ENCODE data around the gene TNP2.

The TNP2 gene

DNA sequence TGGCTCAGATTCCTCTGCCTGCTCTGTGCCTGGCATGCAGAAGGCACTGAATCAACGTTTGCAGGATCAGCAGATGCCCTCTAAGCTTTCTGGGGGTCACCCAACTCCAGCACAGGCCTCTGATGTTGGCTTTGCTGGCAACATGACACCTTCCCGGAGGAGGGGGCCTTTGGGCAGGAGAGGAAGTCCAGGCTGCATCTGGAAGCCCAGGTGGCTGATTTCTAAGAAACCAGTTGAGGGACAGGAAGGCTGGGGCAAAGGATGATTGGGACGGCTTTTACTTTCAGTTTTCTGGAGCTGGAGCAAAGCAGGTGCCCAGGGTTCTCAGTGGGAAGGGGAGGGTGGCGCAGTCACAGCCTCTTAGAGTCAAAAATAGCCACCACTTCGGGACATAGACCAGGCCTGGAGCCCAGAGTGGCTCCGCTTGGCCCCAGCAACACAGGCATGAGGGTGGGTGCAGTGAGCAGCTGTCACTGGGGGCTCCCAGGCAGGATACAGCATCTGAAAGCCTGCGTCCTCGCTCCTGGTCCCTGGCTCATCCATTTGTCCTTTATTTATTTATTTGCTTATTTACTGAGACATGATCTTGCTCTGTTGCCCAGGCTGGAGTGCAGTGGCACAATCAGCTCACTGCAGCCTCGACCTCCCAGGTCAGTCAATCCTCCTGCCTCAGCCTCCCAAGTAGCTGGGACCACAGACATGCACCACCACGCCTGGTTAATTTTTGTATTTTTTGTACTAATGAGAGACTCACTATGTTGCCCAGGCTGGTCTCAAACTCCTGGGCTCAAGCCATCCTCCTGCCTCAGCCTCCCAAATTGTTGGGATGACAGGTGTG, 28.3 kb downstream of the TNP2 start:
- DNase-seq (ENCODE audit: low read depth, low spot score), result no peak

DNA sequence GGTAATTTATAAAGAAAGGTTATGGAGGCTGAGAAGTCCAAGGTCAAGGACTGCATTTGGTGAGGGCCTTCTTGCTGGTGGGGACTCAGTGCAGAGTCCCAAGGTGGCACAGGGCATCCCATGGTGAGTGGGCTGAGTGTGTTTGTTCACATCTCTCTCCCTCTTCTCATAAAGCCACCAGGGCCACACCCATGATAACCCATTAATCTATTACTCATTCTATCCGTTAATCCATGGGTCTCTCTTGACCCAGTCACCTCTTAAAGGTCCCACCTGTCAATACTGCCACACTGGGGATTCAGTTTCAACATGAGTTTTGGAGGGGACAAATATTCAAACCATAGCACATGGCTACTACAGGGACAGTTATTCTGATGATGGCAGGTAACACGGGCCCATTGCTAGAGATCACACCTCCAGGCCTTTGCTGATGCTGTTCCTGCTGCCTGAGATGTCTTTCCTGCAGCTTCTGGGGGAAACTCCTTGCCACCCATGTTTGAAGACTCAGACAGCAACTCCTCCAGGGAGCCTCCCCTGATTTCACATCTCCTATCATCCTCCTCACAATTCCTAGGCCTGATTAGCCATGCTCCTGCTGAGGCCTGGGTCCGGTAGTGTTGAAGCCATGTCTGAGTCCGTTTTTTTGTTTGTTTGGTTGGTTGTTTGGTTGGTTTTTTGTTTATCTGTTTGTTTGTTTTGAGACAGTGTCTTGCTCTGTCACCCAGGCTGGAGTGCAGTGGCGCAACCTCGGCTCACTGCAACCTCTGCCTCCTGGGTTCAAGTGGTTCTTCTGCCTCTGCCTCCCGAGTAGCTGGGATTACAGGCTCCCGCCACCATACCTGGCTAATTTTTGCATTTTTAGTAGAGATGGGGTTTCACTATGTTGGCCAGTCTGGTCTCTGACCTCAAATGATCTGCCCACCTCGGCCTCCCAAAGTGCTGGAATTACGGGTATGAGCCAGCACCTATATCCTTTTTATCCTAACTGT, 29.2 kb downstream of the TNP2 start:
- DNase-seq (ENCODE audit: low read depth, low spot score), result no peak

DNA sequence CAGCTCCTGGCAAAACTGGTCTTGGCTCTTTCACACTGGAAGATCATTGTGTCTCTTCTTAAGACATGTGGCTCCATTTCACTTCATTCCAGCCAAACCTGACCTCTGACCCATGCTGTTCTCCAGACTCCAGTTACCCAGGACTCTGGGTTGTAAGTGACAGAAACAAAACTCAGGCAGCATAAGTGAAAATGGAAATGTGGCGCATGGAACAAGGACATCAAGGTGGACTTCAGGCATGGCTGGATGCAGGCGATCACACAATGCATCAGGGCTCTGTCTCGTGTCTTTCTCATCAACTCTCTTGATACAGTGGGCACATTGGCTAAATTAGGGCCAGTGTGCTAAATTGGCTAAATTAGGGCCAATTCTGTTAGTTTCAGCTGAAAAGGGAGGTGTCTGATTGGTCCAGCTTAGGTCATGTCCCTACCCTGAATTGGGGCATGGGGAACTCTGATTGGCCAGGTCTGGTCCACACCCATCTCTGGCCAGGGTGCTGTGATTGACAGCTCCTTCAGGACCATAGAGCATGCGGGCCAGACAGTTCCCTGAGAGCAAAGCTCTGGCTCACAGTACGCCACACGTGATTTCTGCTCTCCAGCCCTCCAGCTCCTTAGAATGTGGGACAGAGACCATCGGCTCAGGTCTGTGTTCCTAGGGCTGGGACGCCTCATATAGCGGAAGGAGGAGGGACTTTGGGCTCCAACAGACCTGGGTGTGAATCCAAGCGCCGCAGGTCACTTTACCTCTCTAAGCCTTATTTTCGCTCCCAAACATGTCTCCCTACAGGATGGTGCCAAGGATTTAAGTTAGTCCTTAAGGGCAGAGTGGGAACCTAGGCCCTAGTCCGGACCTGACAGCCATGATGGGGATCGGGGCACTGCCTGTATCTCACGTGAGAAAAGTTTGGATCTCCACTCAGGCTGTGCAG, 30.6 kb downstream of the TNP2 start:
- DNase-seq (ENCODE audit: low read depth, low spot score), result no peak

DNA sequence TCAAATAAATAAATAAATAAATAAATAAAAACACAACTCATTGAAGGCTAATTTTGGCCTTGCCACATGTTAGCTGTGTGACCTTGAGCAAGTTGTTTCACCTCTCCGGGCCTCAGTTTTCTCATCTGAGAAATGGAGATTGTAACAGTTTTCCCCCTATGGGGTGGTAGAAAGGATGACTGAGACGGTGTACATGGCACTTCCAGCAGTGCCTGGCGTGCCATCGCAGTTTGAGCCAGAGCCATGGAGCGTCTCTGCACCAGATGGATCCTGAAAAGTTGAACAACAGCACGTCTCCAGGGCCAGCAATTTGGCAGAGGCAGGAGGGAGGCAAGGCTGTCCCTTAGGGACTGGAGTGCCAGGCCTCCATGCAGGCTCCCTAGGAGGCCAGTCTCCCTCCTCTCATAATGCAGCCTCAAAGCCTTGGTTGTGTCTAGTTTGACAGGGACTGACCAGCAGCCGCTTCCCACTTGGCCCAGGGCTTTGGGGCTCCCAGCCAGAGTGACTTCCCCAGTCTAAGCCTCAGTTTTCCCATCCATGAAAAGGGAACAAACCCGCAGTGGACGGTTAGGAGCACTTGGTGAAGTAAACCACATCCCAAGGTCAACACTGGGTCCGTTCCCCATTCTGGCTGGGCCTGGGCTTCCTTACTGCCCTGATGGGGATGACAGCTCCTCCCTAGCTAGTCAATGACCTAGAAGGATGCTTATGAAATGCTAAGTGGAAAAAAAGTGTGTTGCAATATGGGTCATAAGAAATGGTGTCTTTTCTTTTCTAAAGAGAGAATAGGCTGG, 32.5 kb downstream of the TNP2 start:
- no peak for DNase-seq (ENCODE audit: low read depth, low spot score)

DNA sequence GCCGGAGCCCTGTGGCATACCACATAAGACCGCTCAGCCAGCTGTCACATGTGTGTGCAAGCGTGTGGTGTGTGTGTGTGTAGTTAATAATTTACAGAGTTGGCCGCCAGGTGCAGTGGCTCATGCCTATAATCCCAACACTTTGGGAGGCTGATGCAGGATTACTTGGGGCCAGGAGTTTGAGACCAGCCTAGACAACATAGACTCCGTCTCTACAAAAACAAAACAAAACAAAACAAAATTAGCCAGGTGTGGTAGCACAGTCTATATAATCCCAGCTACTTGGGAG, 33.5 kb downstream of the TNP2 start:
- no peak for DNase-seq (ENCODE audit: low read depth, low spot score)

DNA sequence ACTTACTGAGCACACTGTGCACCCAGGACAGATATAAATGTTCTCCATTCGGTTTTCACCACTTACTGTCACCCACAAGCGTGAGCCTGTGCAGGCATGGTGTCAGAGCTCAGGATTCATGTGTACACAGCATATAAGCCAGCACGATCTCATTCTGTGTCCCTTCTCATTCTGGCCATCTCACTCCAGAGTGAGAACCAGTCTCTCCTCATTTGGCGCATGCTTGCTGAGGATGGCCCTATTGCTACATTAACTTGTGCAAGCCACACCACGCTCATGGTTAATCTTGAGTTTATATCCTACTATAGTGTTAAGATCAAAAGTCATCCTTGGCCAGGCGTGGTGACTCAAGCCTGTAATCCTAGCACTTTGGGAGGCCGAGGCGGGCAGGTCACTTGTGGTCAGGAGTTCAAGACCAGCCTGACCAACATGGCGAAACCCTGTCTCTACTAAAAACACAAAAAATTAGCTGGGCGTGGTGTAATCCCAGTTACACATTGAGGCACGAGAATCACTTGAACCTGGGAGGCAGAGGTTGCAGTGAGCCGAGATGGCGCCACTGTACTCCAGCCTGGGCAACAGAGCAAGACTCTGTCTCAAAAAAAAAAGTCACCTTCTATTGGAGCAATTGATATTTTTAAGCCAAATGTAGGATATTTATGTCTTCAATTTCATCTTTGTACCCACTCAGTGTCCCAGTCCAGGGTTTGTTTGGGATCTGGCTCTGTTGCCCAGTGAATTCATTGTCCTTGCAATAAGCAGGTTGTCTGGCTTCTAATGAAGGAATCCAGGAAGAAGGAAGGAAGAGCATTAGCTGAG, 34.0 kb downstream of the TNP2 start:
- no peak for DNase-seq (ENCODE audit: low read depth, low spot score)

DNA sequence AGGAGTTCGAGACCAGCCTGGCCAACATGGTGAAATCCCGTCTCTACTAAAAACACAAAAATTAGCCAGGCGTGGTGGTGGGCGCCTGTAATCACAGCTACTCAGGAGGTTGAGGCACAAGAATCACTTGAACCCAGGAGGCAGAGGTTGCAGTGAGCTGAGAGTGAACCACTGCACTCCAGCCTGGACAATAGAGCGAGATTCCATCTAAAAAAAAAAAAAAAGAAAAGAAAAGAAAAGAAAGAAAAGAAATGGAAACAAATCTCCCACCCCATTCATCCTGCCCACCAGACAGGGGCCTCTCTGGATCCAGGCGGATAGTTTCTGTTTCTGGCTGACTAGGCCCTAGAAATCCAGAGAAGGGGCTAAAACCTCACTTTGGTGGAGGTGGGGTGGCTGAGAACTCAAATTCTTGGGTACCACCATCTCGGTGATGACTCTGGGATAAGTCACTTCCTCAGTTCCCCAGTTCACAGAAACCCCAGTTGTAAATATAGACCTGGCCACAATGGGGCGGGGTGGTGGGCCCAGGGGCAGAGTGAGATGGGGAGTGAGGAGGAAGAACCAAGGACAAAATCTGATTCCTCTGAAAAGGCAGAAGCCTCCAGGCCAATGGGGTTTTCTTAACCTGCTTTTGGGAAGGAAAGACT, 35.3 kb downstream of the TNP2 start:
- DNase-seq (ENCODE audit: low read depth, low spot score), result no peak

DNA sequence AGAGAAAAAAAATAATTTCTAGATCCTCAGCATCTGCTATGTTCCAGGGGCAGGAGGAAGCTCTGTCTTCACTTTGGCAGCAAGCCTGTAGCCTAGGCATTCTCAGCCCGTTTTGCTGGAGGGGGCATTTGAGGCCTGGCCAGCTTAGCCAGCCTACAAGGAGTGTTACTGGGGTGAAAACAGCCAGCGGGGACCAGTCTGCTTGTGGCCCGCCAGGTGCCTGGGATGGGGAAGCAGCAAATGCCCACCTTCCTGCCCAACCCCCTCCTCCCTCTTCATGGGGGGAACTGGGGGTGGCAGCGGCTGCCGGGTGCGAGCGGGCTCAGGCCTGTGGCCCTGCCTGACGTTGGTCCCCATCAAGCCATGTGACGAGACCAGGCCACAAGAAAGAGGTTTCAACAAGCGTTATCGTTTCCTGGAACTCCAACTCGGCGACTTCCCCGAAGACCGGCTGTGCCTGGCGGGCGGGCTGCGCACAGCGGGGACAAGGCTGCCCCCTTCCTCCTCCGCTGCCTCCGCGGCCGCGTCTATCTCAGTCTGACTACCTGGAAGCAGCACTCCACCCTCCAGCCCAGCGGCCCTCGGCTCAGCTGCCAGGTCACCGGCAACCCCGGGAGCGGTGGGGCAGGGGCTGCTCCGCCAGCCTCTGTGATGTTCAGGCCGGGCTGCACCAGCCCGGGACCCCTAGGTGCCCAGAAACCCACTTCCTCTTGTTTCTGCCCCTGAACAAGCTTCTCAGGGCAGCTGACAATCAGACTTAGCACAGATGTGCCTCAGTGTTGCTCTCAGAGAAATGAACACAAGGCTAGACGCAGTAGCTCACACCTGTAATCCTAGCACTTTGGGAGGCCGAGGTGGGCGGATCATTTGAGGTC, 36.0 kb downstream of the TNP2 start:
- no peak for DNase-seq (ENCODE audit: low read depth, low spot score)

DNA sequence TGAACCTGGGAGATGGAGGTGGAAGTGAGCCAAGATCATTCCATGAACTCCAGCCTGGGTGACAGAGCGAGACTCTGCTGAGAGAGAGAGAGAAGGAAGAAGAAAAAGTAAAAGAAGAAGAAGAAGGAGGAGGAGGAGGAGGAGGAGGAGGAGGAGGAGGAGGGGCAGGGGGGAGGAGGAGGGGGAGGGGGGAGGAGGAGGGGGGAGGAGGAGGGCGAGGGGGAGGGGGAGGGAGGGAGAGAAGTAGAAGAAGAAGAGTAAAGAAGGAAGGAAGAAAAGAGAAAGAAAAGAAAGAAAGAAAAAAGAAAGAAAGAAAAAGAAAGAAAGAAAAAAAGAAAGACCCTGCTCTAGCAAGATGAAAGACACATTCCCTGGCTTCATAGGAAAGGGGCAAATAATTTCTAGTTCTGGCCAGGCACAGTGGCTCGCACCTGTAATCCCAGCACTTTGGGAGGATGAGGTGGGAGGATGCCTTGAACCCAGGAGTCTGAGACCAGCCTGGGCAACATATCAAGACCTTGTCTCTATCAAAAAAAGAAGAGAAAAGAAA, 36.7 kb downstream of the TNP2 start:
- no peak for DNase-seq (ENCODE audit: low read depth, low spot score)

DNA sequence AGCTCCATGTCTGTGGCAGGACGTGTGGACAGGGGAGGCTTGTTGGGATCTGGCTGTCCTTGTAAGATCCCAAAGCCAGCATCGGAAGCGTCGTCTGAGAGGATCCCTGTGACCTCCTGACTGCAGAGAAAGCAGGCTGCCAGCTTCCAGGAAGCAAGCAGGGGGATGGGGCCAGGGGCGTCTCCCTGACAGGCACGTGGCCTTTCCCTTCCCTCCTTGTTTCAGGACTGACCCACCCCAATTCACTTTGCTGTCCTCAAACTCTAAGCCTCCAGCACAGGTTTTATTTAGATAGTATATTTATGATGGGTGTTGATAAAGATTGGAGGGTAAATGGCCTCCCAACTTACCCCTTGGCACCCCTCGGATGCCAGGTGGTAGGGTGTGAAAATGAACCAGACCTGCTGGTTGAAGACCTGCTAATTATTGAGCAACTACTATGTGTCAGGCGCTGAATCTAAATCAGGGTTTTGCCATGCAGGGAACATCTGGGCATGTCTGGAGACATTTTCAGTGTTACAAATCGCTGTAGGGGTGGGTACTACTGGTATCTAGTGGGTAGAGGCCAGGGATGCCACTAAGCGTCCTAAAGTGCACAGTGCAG, 37.7 kb downstream of the TNP2 start:
- DNase-seq (ENCODE audit: low read depth, low spot score), result no peak

DNA sequence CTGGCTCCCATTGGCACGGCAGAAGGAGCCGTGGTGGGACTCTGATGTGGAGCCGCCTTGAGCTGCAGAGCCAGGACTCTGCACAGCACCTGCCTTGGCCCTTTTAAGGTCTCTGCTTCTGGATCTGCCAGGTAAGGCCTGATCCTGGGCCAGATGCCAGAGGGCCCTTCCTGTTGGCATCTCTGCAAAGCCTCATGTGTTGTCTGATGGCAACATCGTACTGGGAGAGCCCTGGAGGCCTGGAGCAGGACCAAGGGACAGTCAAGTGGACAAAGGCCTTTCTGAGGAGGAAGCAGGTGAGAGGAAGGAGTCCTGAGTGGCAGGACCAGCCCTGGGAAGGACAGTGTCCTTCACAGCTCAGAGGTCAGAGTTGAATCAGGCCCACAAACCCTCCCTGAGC, 39.2 kb downstream of the TNP2 start:
- DNase-seq (ENCODE audit: low read depth, low spot score), result no peak

DNA sequence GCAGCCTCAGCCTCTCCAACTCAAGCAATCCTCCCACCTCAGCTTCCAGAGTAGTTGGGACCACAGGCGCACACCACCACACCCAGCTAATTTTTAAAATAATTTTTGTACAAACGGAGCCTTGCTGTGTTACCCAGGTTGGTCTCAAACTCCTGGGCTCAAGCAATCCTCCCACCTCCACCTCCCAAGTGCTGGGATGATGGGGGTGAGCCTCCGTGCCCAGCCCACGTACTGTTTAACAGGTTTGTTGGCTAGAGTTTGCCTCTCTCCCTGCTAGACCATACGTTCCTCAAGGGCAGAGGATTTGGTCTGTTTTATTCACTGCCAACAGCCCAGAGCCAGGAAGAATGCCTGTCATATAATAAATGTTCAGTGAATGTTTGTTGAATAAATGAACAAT, 39.7 kb downstream of the TNP2 start:
- DNase-seq (ENCODE audit: low read depth, low spot score), result no peak

DNA sequence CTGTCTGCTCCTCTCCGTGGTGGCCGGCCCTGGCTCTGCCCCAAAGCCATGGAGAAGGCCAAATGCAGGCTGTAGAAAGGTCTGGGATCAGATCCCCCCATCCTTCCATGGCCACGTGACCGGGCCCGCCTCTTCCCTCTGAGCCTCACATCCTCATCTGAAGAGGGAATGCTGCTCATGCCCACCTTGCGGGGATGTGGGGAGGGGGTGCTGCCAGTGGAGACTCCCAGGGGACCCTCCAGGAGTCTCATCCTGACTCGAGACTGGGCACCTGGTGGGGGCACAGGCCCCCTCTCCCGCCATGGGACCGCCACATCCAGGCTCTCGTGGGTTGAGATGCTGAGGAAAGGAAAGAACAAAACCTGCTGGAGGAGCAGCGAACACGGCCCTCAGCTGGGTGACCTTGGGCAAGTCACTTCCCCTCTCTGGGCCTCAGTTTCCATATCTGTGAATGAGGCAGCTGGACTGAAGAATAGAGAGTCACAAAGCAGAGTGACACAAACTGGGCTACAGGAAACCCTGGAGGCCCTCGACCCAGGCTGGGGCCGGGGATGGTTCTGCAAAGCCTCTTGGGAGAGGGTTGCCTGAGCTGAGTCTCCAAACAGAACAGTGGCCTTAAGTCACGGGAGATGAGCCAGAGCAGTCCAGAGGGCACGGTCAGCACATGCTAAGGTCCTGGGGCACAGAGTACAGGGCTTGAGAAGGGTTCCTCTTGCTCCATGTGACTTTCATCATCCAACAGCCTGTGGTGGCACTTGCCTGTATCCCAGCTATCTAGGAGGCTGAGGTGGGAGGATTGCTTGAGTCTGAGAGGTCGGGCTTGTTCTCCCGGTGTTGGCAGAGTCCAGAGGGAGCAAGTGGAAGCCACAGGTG, 43.2 kb downstream of the TNP2 start:
- DNase-seq (ENCODE audit: low read depth, low spot score), result no peak

DNA sequence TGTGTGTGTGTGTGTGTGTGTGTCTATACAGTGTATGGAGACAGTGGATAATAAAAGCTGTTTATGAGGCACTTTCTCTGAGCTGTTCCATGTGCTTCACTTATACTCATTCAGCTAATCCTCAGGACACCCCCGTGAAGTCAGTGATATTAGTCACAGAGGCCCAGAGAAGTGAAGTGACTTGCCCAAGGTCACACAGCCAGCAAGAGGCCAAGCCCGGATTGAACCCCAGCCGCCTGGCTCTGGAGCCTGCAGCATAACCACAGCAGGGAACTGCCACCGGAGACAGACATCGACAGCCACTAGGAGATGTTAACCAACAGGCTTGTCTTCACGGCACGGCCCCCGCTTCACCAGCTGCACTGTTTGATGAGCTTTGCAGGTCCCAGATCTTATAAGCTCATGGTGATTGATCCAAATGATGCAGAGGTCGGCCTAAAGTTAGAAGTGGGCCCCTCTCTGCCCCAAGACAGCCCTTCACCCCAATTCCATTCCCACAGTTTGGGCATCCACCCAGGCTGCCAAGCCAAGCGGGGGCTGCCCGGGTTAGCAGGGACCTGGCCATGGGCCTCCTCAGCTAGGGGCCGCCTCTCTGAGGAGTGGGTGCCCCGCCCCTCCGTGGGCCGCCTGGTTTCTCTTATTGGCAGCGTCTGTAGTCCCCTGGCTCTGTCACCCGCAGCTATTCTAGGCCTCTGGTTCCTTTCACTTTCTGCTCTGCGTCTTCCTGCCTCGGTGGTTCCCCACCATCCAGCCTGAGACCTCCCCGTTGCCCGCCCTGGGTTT, 44.0 kb downstream of the TNP2 start:
- no peak for DNase-seq (ENCODE audit: low read depth, low spot score)

DNA sequence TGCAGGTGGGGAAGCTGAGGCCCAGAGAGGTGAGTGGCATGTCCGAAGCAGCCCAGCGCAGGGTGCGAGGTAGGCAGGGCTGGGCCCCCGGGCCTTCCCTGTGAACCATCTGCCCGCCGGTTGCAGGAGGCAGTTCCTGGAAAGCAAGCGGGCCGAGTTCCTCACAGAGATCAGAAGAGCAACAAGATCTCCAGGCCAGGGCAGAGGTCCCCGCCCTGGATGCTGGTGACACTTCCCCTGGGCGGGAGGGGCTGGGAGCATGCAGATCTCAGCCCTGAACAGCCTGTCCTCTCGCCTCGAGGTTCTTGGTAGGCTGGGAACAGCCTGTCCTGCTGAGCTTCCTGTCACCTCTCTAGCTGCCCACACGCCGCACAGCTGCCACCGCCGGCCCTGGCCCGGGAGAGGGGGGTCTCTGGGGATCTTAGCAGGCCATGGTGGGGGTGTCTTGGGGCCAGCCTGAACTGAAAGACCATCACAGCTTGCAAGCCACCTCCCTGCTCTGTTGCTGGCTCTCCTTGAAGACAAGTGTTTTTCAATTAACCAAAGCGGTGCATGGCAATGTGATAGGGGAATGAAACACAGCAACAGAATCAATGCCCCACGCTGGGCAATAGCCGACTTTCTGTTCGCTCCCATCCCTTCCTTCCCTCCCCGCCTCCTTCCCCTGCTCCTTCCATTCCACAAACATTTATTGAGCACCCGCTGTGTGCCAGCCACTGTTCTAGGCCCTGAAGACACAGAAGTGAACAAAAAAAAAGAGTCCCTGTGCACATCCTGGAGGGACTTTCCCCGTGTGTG, 44.8 kb downstream of the TNP2 start:
- no peak for DNase-seq (ENCODE audit: low read depth, low spot score)
